ENCODE measurements around the gene TNFRSF1A. TPM values are rescaled to one million over a fixed set of nuclear protein-coding genes. Genes with fewer than 3 reads are reported as not detected.

TNFRSF1A gene
- total and polyA plus RNA-seq, 9 of the 15 experiments (the other 6 are each of a cell fraction or from before 2014, with no cell fraction given): 0.76 to 43.5 (median 30.0) TPM

DNA sequence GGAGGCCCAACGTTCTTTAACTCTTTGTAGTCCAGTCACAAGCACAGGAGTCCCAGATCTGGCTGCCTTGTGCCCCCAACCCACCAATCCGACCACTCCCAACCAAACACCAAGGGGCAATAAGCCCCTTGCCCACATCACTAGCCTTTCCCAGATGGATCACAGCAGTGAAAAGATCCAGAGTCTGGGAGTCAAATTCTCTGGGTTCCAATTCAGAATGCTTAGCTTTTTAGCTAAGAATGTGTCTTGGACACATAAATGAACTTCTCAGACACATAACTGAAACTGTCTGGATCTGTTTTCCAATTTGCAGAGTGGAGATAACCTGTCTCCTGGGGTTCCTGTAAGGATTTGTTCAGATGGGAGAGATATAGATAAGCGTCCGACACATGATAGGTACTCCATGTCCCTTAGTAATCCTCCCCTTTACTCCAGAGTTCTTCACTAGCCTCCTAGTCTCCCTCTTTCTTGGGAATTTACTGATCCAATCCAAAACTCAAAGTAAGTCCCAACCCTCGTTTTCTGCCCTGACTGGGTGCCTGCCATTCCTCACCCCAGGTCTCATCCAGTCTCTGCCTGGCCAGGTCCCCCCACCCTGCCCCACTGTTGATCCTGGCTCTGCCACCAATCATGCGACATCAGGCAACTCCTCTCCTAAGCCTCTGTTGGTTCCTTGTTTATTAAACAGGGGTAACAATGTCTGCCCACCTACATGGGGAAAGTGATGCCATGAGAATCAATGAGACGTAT is 439 bp upstream of the TNFRSF1A start:
- Histone ChIP-seq H3K36me3 (ENCODE audit: control insufficient read depth, insufficient read depth, low read length) (peaks cover 7% of the 10 kb centered on the region; the same call in 2 of the 3 replicates), H3K27me3 (ENCODE audit: control insufficient read depth in 2 of 2, insufficient read depth in 2 of 2, low read length in 2 of 2) (peaks cover 0 to 7% of the 10 kb centered on the region in 2 experiments; a peak in 2 of 5 replicates), H3K79me2 (ENCODE audit: control insufficient read depth, insufficient read depth, low read length) (peaks cover 47% of the 10 kb centered on the region), H3K27ac (ENCODE audit: extremely low read depth, low read depth, low read length) (peak overlapping the region; percentile 96), H3K4me3 (peak overlapping the region; percentile 81), H3K9me1 (ENCODE audit: control insufficient read depth, insufficient read depth, low read length) (no peaks in the 10 kb centered on the region), H2AFZ (ENCODE audit: low read depth, low read length) (peak overlapping the region; percentile 49), H3K9me3 (replicated peaks; ENCODE audit: control insufficient read depth, insufficient read depth, low read depth, low read length) (no peaks in the 10 kb centered on the region), H3K4me2 (ENCODE audit: insufficient read depth, low read length) (peak overlapping the region; percentile 88), H3K4me1 (replicated peaks in 1 of 2; ENCODE audit: control insufficient read depth in 2 of 2, insufficient read depth in 2 of 2, low read length in 2 of 2) (peaks cover 45 to 61% of the 10 kb centered on the region in 2 experiments), H4K20me1 (replicated peaks; ENCODE audit: control insufficient read depth, insufficient read depth, low read length) (peaks cover 11% of the 10 kb centered on the region; the same call in 1 of the 2 replicates), H3K9ac (ENCODE audit: insufficient read depth in 1 of 2, low read depth in 2 of 2, low read length in 2 of 2) (peak overlapping the region; percentile 93 to 98; a peak in 3 of 4 replicates)
- intact Hi-C loops (cut with micrococcal nuclease): no loop called here
- ATAC-seq: no peak
- in situ Hi-C loops (cut with MboI): no loop called here
- no TSS peak for BruUV-seq (replicated peaks)
- ChIA-PET POLR2A (interaction anchor here (0.6 to 0.9 kb wide), 5 partner anchors 10 to 1446 kb away, joined by 3 read pairs; no protein-coding TSS in a partner anchor), CTCF (ENCODE audit: low intra/inter-chr PET ratio) (no interaction called here)
- DNase-seq (ENCODE audit: extremely low read depth in 1 of 4, low spot score in 3 of 4): no peak
- WGBS (ENCODE audit: insufficient coverage, low coverage, missing lambda C conversion rate): 19% methylated on average over 6 of the region's 7 CpGs
- FAIRE-seq: peak; percentile 6
- TF ChIP-seq LEF1 (IDR thresholded peaks at IDR 0.05) (0 out of 2 replicates have a peak, but pooled peaks have one; percentile 26), NR2C2 (CRISPR knock-in tag; IDR thresholded peaks at IDR 0.05) (no peak), NR2C2 (tag; IDR thresholded peaks at IDR 0.05) (0 out of 2 replicates have a peak, but pooled peaks have one; percentile 35), NCOR1 (IDR thresholded peaks at IDR 0.05) (peak; percentile 53; the same call in 1 of the 2 replicates), CXXC5 (CRISPR knock-in tag; IDR thresholded peaks at IDR 0.05) (peak; percentile 52), KDM1A (IDR thresholded peaks at IDR 0.05) (peak in 1 of 2 experiments; percentile 38; a peak in 2 of 4 replicates), LCOR (CRISPR knock-in tag; IDR thresholded peaks at IDR 0.05) (no peak), RNF2 (IDR thresholded peaks at IDR 0.05) (0 out of 2 replicates have a peak, but pooled peaks have one; percentile 9), ELF1 (tag; IDR thresholded peaks at IDR 0.05) (0 out of 2 replicates have a peak, but pooled peaks have one; percentile 11), FOSL1 (tag; conservative IDR thresholded peaks at IDR 0.05) (0 out of 2 replicates have a peak, but pooled peaks have one; percentile 26), HDAC3 (IDR thresholded peaks at IDR 0.05; ENCODE audit: borderline replicate concordance, partially characterized antibody) (peak; percentile 21), ZBTB8A (IDR thresholded peaks at IDR 0.05; ENCODE audit: partially characterized antibody) (no peak), NFIC (IDR thresholded peaks at IDR 0.05) (0 out of 2 replicates have a peak, but pooled peaks have one; percentile 5), ZNF324 (CRISPR knock-in tag; IDR thresholded peaks at IDR 0.05) (no peak), ZNF507 (tag; conservative IDR thresholded peaks at IDR 0.05) (no peak), SMARCE1 (IDR thresholded peaks at IDR 0.05) (0 out of 2 replicates have a peak, but pooled peaks have one; percentile 18), FOXM1 (IDR thresholded peaks at IDR 0.05; ENCODE audit: low read depth) (0 out of 2 replicates have a peak, but pooled peaks have one; percentile 34), FOXM1 (CRISPR knock-in tag; IDR thresholded peaks at IDR 0.05; ENCODE audit: low read depth) (no peak)
- TF ChIP-seq, protein P1, sequence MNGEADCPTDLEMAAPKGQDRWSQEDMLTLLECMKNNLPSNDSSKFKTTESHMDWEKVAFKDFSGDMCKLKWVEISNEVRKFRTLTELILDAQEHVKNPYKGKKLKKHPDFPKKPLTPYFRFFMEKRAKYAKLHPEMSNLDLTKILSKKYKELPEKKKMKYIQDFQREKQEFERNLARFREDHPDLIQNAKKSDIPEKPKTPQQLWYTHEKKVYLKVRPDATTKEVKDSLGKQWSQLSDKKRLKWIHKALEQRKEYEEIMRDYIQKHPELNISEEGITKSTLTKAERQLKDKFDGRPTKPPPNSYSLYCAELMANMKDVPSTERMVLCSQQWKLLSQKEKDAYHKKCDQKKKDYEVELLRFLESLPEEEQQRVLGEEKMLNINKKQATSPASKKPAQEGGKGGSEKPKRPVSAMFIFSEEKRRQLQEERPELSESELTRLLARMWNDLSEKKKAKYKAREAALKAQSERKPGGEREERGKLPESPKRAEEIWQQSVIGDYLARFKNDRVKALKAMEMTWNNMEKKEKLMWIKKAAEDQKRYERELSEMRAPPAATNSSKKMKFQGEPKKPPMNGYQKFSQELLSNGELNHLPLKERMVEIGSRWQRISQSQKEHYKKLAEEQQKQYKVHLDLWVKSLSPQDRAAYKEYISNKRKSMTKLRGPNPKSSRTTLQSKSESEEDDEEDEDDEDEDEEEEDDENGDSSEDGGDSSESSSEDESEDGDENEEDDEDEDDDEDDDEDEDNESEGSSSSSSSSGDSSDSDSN (IDR thresholded peaks at IDR 0.05; ENCODE audit: borderline replicate concordance in 1 of 2, low read depth in 2 of 2, low read length in 2 of 2): no peak
- TF ChIP-seq, protein P2, sequence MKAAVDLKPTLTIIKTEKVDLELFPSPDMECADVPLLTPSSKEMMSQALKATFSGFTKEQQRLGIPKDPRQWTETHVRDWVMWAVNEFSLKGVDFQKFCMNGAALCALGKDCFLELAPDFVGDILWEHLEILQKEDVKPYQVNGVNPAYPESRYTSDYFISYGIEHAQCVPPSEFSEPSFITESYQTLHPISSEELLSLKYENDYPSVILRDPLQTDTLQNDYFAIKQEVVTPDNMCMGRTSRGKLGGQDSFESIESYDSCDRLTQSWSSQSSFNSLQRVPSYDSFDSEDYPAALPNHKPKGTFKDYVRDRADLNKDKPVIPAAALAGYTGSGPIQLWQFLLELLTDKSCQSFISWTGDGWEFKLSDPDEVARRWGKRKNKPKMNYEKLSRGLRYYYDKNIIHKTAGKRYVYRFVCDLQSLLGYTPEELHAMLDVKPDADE (conservative IDR thresholded peaks at IDR 0.05; ENCODE audit: control insufficient read depth, low read depth, low read length): no peak

Measured in K562 (cell line).